Measurements from ENCODE around the gene ZNF462.
A peak's percentile ranks its signal among the peaks of the same experiment; 100 is the strongest.

Gene ZNF462

GRCh38 chr9:106906129-106906528 is 43.2 kb downstream of the ZNF462 start:
- no peak overlapping the region for H3K4me3 ChIP-seq (replicated peaks in 1 of 2; ENCODE audit: low read depth in 2 of 2, low read length in 2 of 2)
- no peak for DNase-seq (ENCODE audit: low read depth in 2 of 2)

DNA sequence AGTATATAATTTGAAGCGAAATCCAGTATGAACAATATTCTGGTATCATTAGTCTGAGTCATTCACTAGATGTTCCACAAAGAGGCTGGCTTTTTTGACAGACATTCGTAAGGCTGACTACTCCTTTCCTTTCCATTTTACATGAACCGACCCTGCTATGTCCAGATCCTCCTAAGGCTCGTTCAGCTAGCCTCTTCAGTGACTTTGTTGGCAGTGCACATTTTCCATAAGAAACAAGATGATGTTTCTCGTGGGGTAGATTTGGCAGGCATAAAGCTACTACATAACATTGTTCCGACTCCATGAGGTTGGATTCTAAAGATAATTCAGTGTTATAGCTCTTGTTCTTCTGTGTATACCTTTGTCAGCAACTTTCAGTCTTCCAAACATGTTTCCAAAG is 49.0 kb downstream of the ZNF462 start:
- TF ChIP-seq, protein P1, sequence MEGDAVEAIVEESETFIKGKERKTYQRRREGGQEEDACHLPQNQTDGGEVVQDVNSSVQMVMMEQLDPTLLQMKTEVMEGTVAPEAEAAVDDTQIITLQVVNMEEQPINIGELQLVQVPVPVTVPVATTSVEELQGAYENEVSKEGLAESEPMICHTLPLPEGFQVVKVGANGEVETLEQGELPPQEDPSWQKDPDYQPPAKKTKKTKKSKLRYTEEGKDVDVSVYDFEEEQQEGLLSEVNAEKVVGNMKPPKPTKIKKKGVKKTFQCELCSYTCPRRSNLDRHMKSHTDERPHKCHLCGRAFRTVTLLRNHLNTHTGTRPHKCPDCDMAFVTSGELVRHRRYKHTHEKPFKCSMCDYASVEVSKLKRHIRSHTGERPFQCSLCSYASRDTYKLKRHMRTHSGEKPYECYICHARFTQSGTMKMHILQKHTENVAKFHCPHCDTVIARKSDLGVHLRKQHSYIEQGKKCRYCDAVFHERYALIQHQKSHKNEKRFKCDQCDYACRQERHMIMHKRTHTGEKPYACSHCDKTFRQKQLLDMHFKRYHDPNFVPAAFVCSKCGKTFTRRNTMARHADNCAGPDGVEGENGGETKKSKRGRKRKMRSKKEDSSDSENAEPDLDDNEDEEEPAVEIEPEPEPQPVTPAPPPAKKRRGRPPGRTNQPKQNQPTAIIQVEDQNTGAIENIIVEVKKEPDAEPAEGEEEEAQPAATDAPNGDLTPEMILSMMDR (IDR thresholded peaks at IDR 0.05; ENCODE audit: low read depth, low read length) = no peak
- DNase-seq (ENCODE audit: low read depth in 2 of 2) = no peak
- H3K4me3 ChIP-seq (replicated peaks in 1 of 2; ENCODE audit: low read depth in 2 of 2, low read length in 2 of 2) = no peak overlapping the region

More at GRCh38 chr9:106906129-106906528, 43.2 kb downstream of the ZNF462 start:
- TF ChIP-seq, protein P1 (IDR thresholded peaks at IDR 0.05; ENCODE audit: low read depth, low read length) = no peak

- no peak overlapping the region for H3K4me3 ChIP-seq (replicated peaks in 1 of 2; ENCODE audit: low read depth in 2 of 2, low read length in 2 of 2)
- no peak for DNase-seq (ENCODE audit: low read depth in 2 of 2)
- TF ChIP-seq, protein P1 (IDR thresholded peaks at IDR 0.05; ENCODE audit: low read depth, low read length) = no peak
Observed at GRCh38 chr9:106913276-106913675, 50.3 kb downstream of the ZNF462 start.

GRCh38 chr9:106915851-106916250 is 52.9 kb downstream of the ZNF462 start:
- TF ChIP-seq, protein P1 (IDR thresholded peaks at IDR 0.05; ENCODE audit: low read depth, low read length) = no peak
- H3K4me3 ChIP-seq (replicated peaks in 1 of 2; ENCODE audit: low read depth in 2 of 2, low read length in 2 of 2) = no peak overlapping the region

GRCh38 chr9:106916466-106917235 is 53.7 kb downstream of the ZNF462 start:
- peak; percentile 78 to 93 for DNase-seq (ENCODE audit: low read depth in 2 of 2)
- H3K4me3 ChIP-seq (replicated peaks in 1 of 2; ENCODE audit: low read depth in 2 of 2, low read length in 2 of 2) = no peak overlapping the region
- TF ChIP-seq, protein P1 (IDR thresholded peaks at IDR 0.05; ENCODE audit: low read depth, low read length) = no peak

More at GRCh38 chr9:106915851-106916250, 52.9 kb downstream of the ZNF462 start:
- DNase-seq (ENCODE audit: low read depth in 2 of 2) = no peak

GRCh38 chr9:106918825-106919509 is 56.0 kb downstream of the ZNF462 start:
- no peak for DNase-seq (ENCODE audit: low read depth in 2 of 2)
- TF ChIP-seq, protein P1 (IDR thresholded peaks at IDR 0.05; ENCODE audit: low read depth, low read length) = no peak

More at GRCh38 chr9:106918825-106919509, 56.0 kb downstream of the ZNF462 start:
- no peak overlapping the region for H3K4me3 ChIP-seq (replicated peaks in 1 of 2; ENCODE audit: low read depth in 2 of 2, low read length in 2 of 2)

Measured in cardiac fibroblast (primary cell).